ENCODE measurements around the gene PDLIM7.

DNA sequence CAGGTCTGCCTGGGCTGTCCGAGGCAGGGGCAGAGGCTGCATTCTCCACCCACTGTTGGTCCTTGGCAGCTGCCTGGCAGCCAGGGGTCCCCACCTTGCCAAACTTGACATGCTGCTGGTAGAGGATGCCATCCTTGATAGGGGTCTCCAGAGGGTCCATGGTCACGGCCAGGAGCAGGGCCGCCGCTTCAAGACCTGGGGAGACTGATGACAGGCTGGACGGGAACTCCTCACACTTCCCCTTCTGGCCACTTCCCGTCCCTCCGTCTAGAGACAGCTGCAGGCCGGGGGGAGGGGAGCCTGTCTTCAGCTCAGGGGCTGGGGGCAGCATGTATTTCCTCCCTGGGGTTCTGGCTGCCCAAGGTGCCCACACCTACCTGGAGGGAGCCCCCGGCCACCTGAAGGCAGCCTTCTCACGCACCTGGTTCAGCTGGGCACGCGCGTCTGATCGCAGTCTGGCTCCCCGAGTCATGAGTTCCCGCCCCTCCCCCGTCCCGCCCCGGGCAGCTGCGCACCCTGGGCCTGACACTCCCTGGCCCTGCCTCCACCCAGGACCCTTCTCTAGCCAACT lies 12.1 kb upstream of the PDLIM7 start, which contains the start of gene DOK3:
- TF ChIP-seq CTCF (conservative IDR thresholded peaks at IDR 0.05; ENCODE audit: low read depth, low read length) = no peak
- TF ChIP-seq CEBPB (IDR thresholded peaks at IDR 0.05; ENCODE audit: low read depth, low read length) = no peak
- TF ChIP-seq RFX5 (IDR thresholded peaks at IDR 0.05; ENCODE audit: low read depth, low read length) = no peak
- TF ChIP-seq POLR2A (IDR thresholded peaks at IDR 0.05; ENCODE audit: low read depth, low read length) = no peak
- no peak for TF ChIP-seq RCOR1 (IDR thresholded peaks at IDR 0.05; ENCODE audit: insufficient replicate concordance, low read length)
- TF ChIP-seq, protein P1, sequence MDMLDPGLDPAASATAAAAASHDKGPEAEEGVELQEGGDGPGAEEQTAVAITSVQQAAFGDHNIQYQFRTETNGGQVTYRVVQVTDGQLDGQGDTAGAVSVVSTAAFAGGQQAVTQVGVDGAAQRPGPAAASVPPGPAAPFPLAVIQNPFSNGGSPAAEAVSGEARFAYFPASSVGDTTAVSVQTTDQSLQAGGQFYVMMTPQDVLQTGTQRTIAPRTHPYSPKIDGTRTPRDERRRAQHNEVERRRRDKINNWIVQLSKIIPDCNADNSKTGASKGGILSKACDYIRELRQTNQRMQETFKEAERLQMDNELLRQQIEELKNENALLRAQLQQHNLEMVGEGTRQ (IDR thresholded peaks at IDR 0.05; ENCODE audit: low read depth, low read length) = no peak
- TF ChIP-seq MAFK (IDR thresholded peaks at IDR 0.05; ENCODE audit: low read depth, low read length) = no peak
- TF ChIP-seq MAZ (IDR thresholded peaks at IDR 0.05; ENCODE audit: borderline replicate concordance, low read depth, low read length) = no peak
- TF ChIP-seq MXI1 (IDR thresholded peaks at IDR 0.05; ENCODE audit: borderline replicate concordance, low read depth, low read length) = no peak
- no peak for TF ChIP-seq SMC3 (IDR thresholded peaks at IDR 0.05; ENCODE audit: low read depth, low read length)
- TF ChIP-seq RAD21 (IDR thresholded peaks at IDR 0.05; ENCODE audit: low read length) = no peak

All from IMR-90 (cell line).